T-helper 2 cell treated with Interferon-gamma antibody and Interleukin-4, amounts not matched to agents 5 μg/mL and 100 μg/mL, for 36 hours (primary cell): ENCODE results near the gene ZNF207.
"Not testable (repeated sequence)": the region's sequence is repeated elsewhere in the genome, so short reads cannot be mapped to it uniquely, and the experiment has no call there.

Experiments used
- DNase-seq: peaks from one replicate; pipeline ENCODE4 v3.0.0; 2021; ENCODE audit warnings: low spot score
- H3K27ac Mint-ChIP-seq: one replicate; pipeline ENCODE4 v1.8.0; 2021; ENCODE audit warnings: mild to moderate bottlenecking, mixed read lengths
- H3K27me3 Mint-ChIP-seq: one replicate; pipeline ENCODE4 v1.8.0; 2021; ENCODE audit warnings: low read depth, mixed read lengths
- H3K36me3 Mint-ChIP-seq: one replicate; pipeline ENCODE4 v1.8.0; 2021; ENCODE audit warnings: low read depth, mixed read lengths
- H3K4me1 Mint-ChIP-seq: one replicate; pipeline ENCODE4 v1.8.0; 2021; ENCODE audit warnings: low read depth, mixed read lengths
- H3K4me3 Mint-ChIP-seq: one replicate; pipeline ENCODE4 v1.8.0; 2022; ENCODE audit warnings: mild to moderate bottlenecking, moderate library complexity, mixed read lengths
- H3K9me3 Mint-ChIP-seq: one replicate; pipeline ENCODE4 v1.8.0; 2021; ENCODE audit warnings: mixed read lengths

ZNF207 gene

DNA sequence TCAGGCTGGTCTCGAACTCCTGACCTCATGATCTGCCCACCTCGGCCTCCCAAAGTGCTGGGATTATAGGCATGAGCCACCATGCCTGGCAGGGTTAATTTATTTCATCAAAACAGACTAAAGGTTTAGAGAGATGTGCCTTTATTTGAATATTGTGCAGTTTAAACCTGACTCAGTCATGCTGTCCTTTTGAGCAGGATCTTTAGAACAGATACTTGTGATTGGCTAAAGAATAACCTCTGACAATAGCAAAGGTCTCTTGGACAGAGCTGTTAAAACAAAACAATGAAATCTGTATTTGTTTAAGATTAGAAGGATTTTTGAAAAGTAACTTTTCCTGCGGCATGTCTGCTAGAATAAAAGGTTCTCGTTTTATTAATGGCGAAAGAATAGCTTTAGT lies 36.0 kb downstream of the ZNF207 start:
- no peaks in the 10 kb centered on the region for H3K9me3 Mint-ChIP-seq
- H3K4me1 Mint-ChIP-seq, result peaks cover 3% of the 10 kb centered on the region

DNA sequence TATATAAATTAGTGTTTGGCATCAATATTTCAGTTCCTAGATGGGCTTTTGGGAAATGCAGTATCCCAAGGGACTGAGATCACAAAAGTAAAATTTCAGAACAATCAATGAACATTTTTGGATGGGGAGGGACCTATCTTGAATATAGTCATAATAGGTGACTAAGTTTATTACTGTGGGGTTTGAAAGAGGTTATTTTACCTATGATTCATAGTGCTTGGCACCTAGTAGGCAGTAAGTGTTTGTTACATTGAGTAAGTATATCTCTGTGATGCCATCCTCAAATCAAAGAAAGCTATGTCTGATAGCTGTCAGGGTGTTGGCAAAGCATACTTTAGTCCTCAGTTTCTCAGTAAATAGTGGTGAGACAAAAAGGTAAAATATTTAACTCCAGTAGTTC lies 36.9 kb downstream of the ZNF207 start:
- Mint-ChIP-seq H3K9me3 (no peaks in the 10 kb centered on the region), H3K27ac (no peak overlapping the region), H3K36me3 (peaks cover 30% of the 10 kb centered on the region), H3K4me3 (no peak overlapping the region), H3K4me1 (peaks cover 3% of the 10 kb centered on the region), H3K27me3 (no peaks in the 10 kb centered on the region)
- DNase-seq, result no peak

More for the DNA sequence above, 36.0 kb downstream of the ZNF207 start:
- Mint-ChIP-seq H3K36me3 (peaks cover 34% of the 10 kb centered on the region), H3K27me3 (no peaks in the 10 kb centered on the region), H3K4me3 (no peak overlapping the region), H3K27ac (no peak overlapping the region)
- DNase-seq, result no peak

DNA sequence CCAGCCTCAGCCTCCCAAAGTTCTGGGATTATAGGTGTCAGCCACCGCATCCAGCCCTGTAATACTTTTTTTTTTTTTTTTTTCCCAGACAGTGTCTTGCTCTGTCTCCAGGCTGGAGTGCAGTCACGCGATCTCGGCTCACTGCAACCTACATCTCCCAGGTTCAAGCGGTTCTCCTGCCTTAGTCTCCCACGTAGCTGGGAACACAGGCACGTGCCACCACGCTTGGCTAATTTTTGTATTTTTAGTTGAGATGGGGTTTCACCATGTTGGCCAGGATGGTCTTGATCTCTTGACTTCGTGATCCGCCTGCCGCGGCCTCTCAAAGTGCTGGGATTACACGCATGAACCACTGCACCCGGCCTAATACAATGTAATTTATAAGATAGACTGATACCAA lies 38.2 kb downstream of the ZNF207 start:
- not testable (repeated sequence) for DNase-seq, H3K4me3 Mint-ChIP-seq, H3K27ac Mint-ChIP-seq, H3K9me3 Mint-ChIP-seq, H3K27me3 Mint-ChIP-seq, H3K4me1 Mint-ChIP-seq
- peaks cover 17% of the 10 kb centered on the region for H3K36me3 Mint-ChIP-seq

DNA sequence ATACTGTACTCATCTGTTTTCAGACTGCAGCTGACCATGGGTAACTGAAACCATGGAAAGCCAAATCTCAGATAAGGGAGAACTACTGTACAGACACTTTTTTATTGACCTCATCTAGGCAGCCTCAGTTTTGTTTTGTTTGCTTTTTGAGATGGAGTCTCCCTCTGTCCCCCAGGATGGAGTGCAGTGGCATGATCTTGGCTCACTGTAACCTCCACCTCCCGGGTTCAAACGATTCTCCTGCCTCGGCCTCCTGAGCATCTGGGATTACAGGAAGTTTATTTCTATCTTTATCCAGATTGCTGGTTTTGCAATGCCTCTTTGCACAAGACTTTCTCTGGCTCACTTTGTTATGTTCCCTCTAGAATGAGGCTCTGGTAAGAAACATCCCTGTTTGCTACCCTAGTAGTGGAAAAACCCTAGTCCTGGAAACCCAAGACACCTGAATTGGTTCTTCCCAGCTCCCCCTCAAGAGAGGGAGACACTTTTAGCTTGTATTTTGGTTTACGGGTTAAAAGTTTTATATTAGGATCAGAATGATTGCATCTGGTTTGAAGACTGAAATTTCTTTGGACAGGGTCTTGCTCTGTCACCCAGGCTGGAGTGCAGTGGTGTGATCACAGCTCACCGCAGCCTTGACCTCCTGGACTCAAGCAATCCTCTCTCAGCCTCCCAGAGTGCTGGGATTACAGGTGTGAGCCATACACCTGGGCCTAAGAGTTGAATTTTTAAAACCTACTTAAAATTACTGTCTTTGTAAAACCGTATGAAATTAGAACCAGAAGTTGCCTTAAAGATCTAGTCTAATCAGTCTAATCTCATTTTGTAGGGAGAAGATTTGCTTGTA lies 38.9 kb downstream of the ZNF207 start:
- DNase-seq, result no peak
- H3K9me3 Mint-ChIP-seq, result no peaks in the 10 kb centered on the region
- no peak overlapping the region for H3K27ac Mint-ChIP-seq
- H3K4me3 Mint-ChIP-seq, result no peak overlapping the region
- no peaks in the 10 kb centered on the region for H3K27me3 Mint-ChIP-seq
- H3K4me1 Mint-ChIP-seq, result peaks cover 3% of the 10 kb centered on the region
- H3K36me3 Mint-ChIP-seq, result peaks cover 17% of the 10 kb centered on the region

DNA sequence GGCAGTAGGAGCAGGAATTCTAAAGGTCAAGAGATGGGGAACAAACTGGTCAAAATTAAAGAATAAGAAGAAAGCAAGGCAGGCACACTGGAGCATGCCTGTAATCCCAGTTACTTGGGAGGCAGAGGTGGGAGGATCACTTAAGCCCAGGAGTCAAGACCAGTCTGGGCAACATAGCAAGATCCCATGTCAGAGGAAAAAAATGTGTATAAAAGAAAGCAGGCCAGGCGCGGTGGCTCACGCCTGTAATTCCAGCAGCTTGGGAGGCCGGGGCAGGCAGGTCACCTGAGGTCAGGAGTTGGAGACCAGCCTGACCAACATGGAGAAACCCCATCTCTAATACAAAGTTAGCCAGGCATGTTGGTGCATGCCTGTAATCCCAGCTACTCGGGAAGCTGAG lies 43.9 kb downstream of the ZNF207 start:
- no peak for DNase-seq
- no peaks in the 10 kb centered on the region for H3K27me3 Mint-ChIP-seq
- no peak overlapping the region for H3K4me3 Mint-ChIP-seq
- peaks cover 10% of the 10 kb centered on the region for H3K36me3 Mint-ChIP-seq
- no peaks in the 10 kb centered on the region for H3K9me3 Mint-ChIP-seq
- H3K27ac Mint-ChIP-seq, result no peak overlapping the region
- H3K4me1 Mint-ChIP-seq, result peaks cover 3% of the 10 kb centered on the region

DNA sequence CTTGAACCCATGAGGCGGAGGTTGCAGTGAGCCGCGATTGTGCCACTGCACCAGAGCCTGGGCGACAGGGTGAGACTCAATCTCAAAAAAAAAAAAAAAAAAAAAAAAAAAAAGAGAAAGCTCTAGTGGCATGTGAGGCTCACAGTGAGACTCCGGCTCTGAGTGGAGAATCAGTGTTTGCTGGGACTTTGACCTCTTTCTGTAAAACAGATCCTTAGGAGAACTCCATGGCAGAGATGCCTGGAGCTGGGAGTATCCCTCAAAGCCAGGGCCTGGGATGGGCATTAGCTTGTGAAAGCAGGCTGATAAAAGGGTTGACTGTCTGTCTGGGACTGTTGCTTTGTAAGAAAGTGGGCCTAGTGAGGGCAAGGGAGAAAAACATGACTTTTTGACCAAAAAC lies 46.4 kb downstream of the ZNF207 start:
- no peak for DNase-seq
- no peak overlapping the region for H3K27ac Mint-ChIP-seq
- no peaks in the 10 kb centered on the region for H3K9me3 Mint-ChIP-seq
- H3K4me3 Mint-ChIP-seq, result no peak overlapping the region
- H3K36me3 Mint-ChIP-seq, result peaks cover 7% of the 10 kb centered on the region
- peaks cover 3% of the 10 kb centered on the region for H3K4me1 Mint-ChIP-seq
- H3K27me3 Mint-ChIP-seq, result no peaks in the 10 kb centered on the region

DNA sequence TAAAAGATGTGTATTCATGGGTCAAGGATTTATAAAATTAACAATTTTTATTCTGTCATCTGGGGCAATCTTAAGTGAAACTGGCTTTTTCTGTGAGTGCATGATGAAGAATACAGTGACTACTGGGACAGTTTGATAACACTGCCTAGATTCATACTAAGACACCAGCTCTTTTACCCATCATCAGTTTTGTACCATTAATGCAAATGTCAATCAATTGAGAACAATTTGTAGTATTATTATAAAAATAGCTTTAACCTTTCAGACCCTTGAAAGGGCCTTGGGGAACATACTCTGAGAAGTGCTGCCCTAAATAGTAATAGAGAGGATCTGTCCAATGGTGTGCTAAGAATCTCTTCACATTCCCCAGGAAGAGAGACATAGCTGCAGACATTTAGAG lies 49.0 kb downstream of the ZNF207 start:
- DNase-seq, result no peak
- Mint-ChIP-seq H3K27ac (no peak overlapping the region), H3K27me3 (no peaks in the 10 kb centered on the region), H3K4me3 (no peak overlapping the region), H3K4me1 (peaks cover 2% of the 10 kb centered on the region), H3K9me3 (no peaks in the 10 kb centered on the region), H3K36me3 (peaks cover 4% of the 10 kb centered on the region)

DNA sequence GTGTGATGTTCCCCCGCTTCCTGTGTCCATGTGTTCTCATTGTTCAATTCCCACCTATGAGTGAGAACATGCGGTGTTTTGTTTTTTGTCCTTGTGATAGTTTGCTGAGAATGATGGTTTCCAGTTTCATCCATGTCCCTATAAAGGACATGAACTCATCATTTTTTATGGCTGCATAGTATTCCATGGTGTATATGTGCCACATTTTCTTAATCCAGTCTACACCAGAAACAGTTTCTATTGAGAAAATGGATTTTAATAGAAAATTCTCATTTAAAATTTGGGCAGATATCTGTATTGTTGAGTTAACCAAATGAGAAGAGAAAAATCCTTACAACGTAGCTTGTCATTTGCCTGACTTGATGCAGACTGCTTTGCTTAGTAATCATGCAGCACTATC lies 60.1 kb downstream of the ZNF207 start:
- H3K27ac Mint-ChIP-seq, H3K4me1 Mint-ChIP-seq, H3K27me3 Mint-ChIP-seq, H3K4me3 Mint-ChIP-seq, H3K9me3 Mint-ChIP-seq, DNase-seq, H3K36me3 Mint-ChIP-seq: not testable (repeated sequence)

DNA sequence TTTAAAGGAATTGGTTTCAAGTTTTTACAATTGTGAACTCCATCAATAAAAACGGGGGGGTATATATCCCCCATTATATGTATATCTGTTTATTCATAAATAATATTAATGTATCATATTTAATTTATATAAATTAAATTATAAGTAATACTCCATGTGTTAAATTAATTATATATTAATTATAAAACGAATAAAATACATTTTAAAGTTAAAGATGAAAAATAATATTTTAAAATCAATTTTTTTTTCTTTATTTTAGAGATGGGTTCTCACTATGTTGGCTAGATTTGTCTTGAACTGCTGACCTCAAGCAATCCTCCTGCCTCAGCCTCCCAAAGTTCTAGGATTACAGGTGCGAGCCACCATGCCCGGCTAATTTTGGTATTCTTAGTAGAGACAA lies 76.9 kb downstream of the ZNF207 start:
- Mint-ChIP-seq H3K27ac (no peak overlapping the region), H3K36me3 (peaks cover 7% of the 10 kb centered on the region), H3K4me3 (no peak overlapping the region), H3K9me3 (peaks cover 20% of the 10 kb centered on the region), H3K4me1 (no peaks in the 10 kb centered on the region), H3K27me3 (peaks cover 4% of the 10 kb centered on the region)
- no peak for DNase-seq

DNA sequence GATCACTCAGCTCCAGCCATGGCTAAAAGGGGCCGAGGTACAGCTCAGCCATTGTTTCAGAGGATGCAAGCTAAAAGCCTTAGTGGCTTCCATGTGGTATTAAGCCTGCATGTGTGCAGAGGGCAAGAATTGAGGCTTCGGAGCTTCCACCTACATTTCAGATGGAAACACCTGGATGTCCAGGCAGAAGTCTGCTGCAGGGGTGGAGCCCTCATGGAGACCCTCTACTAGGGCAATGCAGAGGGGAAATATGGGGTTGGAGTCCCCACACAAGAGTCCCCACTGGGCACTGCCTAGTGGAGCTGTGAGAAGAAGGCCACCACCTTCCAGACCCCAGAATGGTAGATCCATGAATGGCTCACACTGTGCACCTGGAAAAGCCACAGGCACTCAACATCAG lies 79.6 kb downstream of the ZNF207 start:
- Mint-ChIP-seq H3K4me3 (no peak overlapping the region), H3K4me1 (no peaks in the 10 kb centered on the region), H3K36me3 (peaks cover 7% of the 10 kb centered on the region), H3K9me3 (peaks cover 20% of the 10 kb centered on the region), H3K27ac (no peak overlapping the region), H3K27me3 (no peaks in the 10 kb centered on the region)
- no peak for DNase-seq
